NCI-H524 treated with DMSO at 0.1 percent for 48 hours (cell line): ENCODE results near the gene TNFAIP2.
"Not testable (repeated sequence)": the region's sequence is repeated elsewhere in the genome, so short reads cannot be mapped to it uniquely, and the experiment has no call there.

Experiments
- DNase-seq: peaks from one replicate; lab custom pipeline; 2025; lab: John Stamatoyannopoulos, UW

Gene TNFAIP2

DNA sequence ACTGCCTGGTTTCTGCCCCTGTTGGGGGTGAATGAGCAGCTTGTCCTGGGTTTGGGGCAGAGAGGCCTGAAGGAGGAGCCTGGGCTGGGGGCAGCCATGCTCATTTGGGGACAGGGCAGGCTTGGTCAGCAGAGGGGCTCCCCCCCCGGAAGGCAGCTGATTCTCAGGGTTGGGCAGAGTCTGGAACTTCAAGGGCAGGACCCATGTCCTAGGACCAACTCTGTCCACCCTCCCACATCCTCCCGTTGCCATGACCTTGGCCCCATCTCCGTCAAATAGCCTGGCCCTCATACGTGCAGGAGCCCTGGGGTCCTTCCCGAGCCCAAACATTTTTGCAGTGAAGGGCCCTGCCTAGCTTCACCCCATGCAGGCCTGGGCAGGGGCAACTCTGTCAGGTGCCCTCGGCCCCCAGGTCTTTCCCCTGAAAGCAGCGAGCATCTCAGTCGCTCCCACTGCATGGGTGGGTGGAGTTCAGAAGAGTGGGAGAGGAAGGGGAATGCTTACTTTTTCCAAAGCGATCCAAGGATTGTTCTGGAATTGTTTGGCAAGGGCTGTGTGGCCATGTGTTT is 32.6 kb downstream of the TNFAIP2 start:
- no peak for DNase-seq

DNA sequence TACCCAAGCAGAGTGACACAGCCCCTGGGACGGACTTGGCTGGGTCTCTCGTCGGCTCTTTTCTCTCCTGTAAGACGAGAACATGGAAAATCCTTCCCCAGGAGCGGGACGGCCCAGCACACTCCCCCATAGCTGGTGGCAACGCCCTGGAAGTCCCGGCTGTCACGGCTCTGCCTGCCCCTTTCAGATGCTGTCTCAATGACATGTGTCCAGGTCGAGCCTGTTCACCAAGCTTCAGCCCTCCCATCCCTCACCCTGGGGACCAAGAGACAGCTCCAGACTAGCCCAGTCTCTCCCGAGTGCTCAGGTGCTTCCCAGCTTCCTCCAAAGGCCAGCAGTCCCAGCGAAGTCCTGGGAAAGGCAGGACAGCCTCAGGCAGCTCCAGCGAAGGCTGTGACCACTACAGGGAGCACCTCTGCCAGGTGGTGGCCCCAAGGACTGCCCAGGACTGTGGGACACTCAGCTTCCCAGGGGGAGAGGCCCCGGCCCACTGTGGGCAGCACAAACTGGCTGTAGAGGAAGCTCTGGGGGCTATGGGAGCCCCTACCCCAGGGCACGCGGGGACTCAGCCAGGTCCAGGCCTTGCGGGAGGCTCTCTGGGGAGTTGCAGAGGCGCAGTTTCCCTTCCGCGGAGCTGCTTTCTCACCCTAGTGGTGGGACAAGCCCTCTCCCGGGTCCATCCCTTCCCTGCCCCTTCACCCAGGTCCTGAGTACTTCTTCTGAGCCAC is 33.6 kb downstream of the TNFAIP2 start:
- no peak for DNase-seq

DNA sequence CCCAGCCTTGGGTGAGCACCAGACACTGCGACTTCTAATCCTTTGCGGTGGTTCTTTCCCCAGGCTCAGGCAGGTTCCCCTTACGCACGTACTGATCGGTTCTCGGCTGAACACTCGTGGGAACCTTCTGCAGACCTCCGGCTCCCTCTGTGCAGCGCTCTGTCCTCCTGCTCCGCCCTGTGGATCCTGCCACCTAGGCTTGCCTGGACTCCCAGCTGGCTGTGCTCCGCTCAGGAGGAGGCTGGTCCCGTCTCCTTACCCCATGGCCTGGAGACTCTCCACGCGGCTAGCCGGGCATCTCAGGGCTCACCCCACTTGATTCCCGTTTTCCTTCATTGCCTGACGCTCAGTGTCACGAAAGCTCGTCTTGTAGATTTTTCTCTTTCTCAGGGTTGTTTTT is 34.7 kb downstream of the TNFAIP2 start:
- no peak for DNase-seq

DNA sequence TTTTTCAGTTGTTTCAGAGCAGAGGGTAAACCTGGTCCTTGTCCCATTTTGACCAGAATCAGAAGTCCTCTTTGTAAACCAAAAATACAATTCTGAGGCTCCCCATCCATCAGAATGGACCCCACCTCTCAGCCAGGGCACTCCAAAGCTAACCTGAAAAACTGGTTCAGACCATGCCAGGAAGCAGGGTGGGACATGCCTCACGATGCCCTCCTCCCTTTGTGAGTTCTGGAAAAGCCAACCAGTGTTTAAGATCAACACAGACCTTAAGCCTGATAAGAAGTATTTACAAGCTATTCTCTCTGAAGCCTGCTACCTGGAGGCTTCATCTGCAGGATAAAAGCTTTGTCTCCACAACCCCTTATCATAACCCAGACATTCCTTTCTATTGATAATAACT is 35.4 kb downstream of the TNFAIP2 start:
- DNase-seq = no peak

DNA sequence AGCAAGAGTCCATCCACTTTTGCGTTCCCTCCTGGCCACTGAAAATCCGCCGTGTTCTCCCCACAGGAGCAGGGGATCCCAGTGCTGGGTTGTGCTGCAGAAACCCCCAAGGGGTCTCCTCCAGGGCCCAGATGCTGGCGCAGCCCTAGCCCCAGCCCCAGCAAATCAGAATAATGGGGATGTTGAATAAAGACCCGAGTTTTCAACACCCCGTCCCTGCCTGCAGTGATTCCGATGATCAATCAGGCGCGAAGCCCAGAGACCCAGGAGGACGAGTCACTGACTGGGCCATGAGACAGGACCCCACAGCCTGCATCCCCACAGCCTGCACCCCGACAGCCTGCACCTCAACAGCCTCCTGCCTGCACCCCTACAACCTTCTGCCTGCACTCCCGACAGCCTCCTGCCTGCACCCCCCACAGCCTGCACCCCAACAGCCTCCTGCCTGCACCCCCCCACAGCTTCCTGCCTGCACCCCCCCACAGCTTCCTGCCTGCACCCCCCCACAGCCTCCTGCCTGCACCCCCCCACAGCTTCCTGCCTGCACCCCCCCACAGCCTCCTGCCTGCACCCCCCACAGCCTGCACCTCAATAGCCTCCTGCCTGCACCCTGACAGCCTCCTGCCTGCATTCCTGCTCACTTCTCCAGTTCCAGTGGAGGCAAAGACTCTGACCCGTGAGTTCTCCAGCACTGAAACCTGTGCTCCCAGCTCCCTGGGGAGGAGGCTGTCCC is 37.2 kb downstream of the TNFAIP2 start:
- no peak for DNase-seq

DNA sequence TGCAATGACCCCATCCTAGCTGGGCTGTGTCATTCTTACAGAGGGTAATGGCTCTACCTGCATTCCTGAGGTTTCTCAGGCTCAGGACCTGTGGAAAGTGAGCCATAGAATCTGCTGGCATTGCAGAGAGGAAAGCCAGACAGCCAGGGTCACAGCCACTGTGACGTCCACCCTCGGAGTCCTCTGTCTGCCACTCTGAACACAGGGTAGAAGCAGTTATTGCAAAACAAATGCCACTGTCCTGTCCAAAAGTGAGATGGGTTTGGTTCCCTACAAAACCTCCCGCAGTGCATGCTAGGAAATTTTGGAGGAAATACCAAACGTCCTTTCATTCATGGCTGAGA is 37.8 kb downstream of the TNFAIP2 start:
- DNase-seq = no peak

DNA sequence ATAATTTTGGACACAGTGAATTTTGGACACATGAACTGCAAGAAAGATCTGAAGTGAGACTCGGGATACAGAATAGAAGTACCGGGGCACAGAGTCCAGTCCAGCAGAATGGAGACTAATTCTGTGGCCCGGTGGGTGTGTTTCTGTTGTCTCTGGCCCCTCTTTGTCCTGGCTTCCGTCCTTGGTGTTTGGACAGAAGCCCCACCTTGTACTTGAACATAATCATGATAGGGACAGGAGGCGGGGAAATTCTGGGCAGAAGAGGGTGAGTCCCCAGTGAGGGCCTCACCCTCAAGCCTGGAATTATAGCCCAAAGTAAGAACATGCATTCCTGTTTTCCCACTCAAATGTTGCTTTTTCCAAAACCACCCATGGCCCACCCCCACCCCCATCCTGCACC is 39.9 kb downstream of the TNFAIP2 start:
- no peak for DNase-seq

DNA sequence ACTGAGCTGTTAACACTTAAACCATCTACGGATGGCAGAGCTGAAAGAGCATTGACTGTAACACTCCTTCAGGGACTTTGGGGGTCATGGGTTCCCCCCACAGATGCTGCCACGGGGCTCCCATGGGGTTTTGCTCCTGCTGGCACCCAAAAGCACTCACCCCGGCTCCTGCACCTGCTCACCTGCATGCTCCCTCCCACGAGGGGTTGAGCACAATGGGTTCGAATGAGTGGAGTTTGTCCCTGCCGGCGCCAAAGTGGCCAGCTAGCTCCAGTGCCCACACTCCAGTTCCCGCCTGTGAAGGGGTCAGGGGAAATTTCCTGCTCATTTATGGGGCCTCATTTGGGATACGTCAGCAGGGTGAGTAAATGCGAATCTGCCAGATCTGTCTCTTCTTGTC is 40.7 kb downstream of the TNFAIP2 start:
- DNase-seq = no peak

DNA sequence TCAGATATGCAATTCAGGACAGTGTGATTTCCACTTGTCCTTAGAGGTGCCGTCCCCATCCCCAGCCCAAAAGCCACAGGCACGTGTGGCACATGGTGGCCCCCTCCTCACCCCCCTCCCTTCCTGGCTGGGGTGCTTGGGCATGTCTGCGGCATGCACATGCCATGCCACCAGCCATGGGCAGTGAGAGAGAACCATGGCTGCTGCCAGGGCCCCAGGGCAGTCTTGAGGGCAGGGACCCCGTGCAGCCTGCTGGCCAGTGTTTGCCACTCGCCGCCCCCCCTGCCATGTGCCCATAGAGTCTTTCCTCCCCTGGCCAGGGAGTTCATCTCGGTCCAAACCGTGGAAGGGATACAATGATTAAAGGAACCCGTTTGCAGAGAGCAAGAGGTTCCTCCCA is 41.5 kb downstream of the TNFAIP2 start:
- DNase-seq = no peak

DNA sequence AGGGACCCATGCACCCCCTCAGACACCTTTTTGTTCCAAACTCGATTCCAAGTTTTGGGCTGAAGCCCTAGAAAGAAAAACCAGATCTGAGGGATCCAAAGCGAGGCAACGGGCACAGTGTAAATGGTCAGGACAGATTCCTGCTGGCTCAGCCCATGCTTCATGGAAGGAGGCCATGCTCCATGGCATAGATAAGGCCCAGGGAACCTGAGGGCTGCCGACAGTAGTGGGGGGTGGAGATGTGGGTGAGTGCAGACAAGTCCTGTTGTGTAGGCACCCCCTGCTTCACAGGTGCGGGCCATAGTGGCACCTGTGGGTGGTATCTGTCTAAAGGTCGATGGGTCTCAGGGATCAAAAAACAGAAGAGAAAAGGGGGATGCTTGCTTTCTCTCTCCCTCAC is 42.1 kb downstream of the TNFAIP2 start:
- no peak for DNase-seq

DNA sequence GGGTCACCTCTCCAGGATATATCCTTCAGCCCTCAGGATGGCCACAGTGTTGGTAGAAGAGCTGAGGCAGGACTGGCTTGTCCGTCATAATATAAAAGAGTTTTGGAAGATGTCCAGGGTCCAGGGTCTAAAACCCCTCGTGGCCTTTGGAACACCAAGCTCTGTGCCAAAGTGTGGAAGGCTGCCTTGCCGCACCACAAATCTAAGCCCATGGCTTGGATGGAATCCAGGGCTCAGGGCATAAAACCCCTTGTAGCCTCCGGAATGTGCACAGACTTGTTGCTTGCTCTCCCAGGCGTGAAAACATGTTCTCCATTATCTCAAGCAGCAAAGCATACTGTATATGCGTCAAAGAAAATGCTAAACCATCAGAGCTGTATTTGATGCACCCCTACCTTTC is 46.7 kb downstream of the TNFAIP2 start:
- no peak for DNase-seq

DNA sequence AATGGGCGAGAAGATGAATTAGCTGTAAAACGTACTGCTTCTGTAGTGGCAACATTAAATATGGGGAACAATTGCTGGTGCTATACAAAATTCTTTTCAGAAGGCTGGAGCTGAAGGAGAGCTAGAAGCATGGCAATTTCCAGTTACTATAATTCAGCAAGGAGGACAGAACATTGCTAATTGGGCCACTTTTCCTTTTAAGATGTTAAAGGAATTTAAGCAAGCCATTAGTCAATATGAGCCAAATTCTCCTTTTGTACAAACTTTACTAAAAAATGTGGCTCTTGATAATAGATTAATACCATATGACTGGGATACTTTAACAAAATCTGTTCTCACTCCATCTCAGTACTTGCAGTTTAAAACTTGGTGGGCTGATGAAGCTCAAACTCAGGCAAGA is 47.9 kb downstream of the TNFAIP2 start:
- not testable (repeated sequence) for DNase-seq

DNA sequence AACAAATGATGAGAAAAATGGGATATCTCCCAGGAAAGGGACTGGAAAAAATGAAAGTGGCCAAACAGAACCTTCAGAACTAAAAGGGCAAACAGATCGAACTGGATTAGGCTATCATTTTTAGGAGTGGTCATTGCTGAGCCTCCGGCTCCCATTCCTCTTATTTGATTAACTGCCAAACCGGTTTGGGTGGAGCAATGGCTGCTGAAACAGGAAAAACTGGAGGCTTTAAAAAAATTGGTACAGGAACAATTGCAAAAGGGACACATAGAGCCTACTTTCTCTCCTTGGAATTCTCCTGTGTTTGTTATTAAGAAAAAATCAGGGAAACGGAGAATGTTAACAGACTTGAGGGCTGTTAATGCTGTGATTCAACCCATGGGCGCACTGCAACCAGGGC is 49.7 kb downstream of the TNFAIP2 start:
- DNase-seq = no peak

DNA sequence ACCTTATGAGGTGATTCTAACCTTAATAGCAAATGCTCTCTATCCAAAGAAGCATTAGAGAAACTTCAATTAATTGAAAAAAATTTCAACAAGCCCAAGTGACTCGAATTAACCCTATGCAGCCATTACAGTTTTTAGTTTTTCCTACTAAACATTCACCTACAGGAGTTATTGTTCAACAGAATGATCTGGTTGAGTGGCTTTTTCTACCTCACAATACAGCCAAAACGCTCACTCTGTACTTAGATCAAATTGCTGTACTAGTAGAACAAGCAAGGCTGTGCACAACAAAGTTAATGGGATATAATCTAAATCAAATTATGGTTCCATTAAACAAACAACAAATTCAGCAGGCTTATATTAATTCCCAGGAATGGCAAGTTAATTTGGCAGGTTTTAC is 50.6 kb downstream of the TNFAIP2 start:
- not testable (repeated sequence) for DNase-seq

DNA sequence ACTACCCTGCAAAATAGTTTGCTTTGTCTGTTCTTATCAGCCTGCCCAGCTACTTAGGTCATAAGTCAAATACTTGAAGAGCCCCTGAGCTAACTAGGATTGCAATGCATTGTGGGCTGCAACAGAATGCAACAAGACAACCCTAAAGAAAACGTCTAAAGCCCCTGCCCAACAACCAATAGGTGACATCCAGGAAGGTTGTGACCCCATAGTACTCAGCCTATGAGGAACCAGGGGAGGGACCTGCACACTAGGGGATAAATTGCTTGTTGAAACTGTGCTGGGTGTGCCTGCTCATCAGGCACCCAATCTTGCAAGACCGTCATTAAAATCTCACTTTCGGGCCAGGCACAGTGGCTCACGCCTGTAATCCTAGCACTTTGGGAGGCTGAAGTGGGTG is 52.9 kb downstream of the TNFAIP2 start:
- DNase-seq = not testable (repeated sequence)

DNA sequence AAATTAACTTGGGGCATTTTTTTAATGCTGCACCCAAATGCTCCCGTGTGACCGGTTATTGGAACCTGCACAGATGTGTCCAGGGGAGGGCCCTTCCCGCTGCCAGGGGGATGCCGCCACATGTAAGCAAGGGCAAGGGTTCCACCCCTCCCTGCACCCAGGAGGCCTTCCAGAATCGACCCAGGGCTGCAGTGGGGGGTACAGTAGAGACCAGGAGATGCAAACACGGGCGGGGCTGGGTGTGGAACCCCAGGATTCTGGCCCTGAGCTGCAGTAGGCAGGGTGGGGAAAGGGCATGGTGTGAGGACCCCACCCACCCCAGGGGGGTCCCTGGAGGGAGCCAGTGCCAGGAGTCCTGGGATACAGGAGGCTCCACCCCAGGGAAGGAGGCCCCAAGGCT is 54.1 kb downstream of the TNFAIP2 start:
- DNase-seq = no peak

DNA sequence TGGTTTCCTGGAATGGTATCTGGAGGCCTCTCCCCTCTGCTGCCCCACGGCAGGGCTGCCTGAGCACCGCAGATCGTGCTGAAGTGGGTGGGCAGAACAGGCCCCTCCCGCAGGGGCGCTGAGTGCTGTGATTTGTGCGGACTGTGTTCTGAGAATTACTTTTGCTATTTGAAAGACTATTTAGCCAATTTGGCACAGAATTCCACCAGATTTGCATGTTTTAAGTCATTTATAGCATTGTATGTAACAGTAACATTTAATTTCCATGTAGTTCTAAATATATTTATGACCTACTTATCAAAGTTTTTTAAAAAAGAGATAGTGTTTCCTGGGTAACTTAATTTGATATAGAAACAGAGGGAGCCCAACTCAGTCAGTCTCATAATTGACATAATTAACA is 55.3 kb downstream of the TNFAIP2 start:
- no peak for DNase-seq

DNA sequence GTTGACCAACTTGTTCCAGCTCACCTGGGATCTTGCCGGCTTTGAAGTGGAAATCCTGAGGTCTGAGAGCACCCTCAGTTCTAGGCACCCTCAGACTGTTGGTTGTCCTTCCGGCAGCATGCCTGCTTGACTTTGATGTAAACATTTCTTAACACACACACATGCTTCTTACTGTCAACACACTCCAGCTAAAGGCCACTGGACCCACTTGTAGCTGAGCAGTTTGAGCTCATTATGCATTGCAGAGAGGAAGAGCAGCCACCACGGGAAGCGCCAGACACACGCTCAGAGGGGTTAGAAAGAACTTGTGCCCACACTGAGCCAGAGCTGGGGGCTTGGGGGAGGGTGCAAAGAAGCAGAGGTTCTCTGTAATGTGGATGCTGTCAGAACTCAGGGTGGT is 55.8 kb downstream of the TNFAIP2 start:
- DNase-seq = no peak

DNA sequence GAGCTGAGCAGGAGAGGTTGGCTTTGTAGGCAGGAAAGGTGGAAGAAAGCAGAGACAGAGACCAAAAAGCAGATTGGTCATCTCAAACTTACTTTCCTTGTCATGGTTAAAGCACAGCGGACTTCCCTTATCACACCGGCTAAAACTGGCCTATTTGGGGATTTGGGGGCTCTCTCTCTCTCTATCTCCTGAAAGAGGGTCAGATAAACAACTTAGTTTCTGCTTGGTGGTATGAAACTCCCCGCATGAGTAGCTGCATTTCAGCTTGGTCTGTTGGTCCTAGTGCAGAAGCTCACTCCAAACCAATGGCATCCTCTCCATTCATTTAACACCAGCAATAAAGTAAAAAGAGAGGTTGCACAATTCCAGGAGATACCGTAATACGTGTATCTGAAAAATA is 57.1 kb downstream of the TNFAIP2 start:
- DNase-seq = no peak

DNA sequence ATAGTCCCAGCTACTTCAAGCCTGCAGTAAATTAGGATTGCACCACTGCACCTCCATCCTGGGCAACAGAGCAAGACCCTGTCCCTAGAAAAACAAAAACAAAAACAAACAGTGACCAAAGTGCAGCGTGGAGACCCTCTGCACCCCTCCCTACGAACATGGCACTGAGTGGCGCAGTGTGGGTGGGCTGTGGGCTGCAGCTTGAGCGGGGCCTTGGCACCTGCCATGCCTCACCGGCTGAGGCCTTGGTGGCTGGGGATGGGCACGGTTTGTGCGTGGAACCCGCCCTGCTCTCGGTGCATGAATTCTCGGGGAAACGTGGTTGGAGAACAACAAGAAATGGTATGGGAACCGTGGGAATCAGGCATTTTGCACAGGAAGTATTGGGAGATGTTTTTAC is 60.8 kb downstream of the TNFAIP2 start:
- DNase-seq = no peak

DNA sequence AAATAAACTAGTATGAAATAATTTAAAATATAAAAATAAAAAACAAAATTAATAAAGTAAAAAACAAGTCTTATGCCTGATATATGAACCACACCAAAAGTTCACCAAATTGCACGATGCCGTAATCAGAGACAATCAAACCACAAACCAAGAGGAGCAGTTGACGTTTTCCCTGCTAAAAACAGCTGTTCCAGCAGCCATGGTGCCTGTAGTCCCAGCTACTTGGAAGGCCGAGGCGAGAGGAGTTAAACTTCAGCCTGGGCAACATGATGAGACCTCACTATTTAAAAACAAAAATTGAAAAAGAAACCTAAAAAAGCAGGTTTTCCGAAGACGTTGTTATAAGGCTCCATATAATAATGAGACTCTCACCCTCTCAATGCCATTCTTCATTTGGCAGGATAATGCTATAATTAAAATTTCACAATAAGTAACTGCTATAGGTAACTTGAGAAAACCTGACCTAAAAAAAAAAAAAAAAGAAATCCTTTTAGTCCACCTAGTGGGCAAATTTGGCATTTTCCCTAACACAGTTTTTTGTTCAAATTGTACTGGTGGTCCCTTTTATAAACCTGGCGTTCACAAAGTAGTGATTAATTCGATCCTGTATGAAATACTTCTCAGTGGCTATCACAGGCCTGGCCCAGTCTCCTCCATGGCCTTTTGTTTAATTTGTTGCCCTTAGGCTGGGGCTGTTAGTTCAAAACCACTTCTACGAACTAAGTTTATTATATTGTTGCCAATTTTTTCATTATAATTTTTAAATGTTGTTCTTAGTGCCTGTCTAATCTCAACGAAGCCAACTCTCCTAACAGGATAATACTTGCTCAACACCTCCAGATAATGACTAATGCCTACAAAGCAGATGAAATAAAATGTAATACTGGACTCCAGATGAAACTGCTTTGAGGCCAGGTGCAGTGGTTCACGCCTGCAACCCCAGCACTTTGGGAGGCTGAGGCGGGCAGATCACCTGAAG is 62.1 kb downstream of the TNFAIP2 start:
- DNase-seq = peak; percentile 26

DNA sequence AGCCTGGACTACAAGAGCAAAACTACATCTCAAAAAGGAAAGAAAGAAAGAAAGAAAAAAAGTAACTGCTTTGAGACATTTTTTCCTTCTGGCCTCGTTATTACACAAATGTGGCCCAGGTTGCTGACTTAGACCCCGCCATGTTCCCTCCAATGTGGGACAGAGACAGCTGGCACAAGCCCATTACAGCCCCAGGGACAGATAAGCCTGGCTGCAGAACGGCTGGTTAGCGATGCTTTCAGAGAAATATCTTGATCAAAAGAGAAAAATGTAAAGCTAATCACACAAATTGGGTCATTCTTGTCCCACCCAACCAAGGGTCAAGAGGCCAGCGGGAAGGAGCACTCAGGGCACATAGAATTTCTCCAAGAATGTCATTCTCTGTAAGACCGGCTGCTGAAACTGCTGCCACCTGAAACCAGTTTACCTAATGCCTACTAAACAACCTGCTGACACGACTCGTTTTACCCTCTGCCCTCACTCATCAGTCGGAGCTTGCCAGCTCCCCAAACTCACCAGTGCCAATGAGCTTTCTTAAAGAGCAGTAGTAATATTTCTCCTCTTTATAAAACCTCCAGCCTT is 63.1 kb downstream of the TNFAIP2 start:
- DNase-seq = no peak
